D721Med (cell line): ENCODE data around the gene TBC1D22B.
A peak's percentile ranks its signal among the peaks of the same experiment; 100 is the strongest.

ENCODE experiments used
- DNase-seq: peaks from one replicate; pipeline ENCODE4 v3.0.0; 2011; ENCODE audit warnings: low spot score; ENCODE audit not compliant: insufficient read length
- FAIRE-seq: peaks from 2 replicates; lab custom pipeline; 2011; peaks lifted over from hg19 to GRCh38; lab: Jason Lieb, UNC
- CTCF ChIP-seq: IDR thresholded peaks from 2 replicates; pipeline ENCODE4 v1.5.1; 2012; ENCODE audit warnings: mild to moderate bottlenecking, control low read depth; ENCODE audit not compliant: insufficient read depth; ENCODE audit errors: missing control alignments

Gene TBC1D22B

GRCh38 chr6:37375376-37375775, 117.8 kb downstream of the TBC1D22B start:
- no peak for TF ChIP-seq CTCF
- DNase-seq (no peak), FAIRE-seq (no peak)

GRCh38 chr6:37376078-37376743, 118.6 kb downstream of the TBC1D22B start:
- DNase-seq (no peak), FAIRE-seq (no peak)
- no peak for TF ChIP-seq CTCF

- TF ChIP-seq CTCF, result peak; percentile 72
- FAIRE-seq (peak; percentile 78), DNase-seq (peak; percentile 37)
Observed at GRCh38 chr6:37381579-37381978, 124.0 kb downstream of the TBC1D22B start.
